Caki2 (cell line): Measurements from ENCODE around the gene NUDT3. TPM values are rescaled to one million over a fixed set of nuclear protein-coding genes. Genes with fewer than 3 reads are reported as not detected.
A peak's percentile ranks its signal among the peaks of the same experiment; 100 is the strongest.
"Not testable (repeated sequence)": the region's sequence is repeated elsewhere in the genome, so short reads cannot be mapped to it uniquely, and the experiment has no call there.

Experiments used
- DNase-seq: peaks from one replicate; pipeline ENCODE4 v3.0.0-alpha.2; 2015; ENCODE audit warnings: low read depth
- in situ Hi-C: cut with HindIII; loops from 2 replicates; pipeline ENCODE4 v1.10.0; 2016; ENCODE audit warnings: low sequenced_read_pairs, low pct_unique_long_range_greater_than_20kb, mixed read lengths
- total RNA-seq: library from RNA; depleted of rRNA; stranded (reverse); fragments of >200 nt; shearing (Covaris generic); gene quantifications from 2 replicates; pipeline ENCODE4 v1.2.3, GENCODE V29; 2014; ENCODE audit warnings: low replicate concordance

NUDT3 gene
- total RNA-seq, 1 experiment from 2014 or later = 7.2 TPM

DNA sequence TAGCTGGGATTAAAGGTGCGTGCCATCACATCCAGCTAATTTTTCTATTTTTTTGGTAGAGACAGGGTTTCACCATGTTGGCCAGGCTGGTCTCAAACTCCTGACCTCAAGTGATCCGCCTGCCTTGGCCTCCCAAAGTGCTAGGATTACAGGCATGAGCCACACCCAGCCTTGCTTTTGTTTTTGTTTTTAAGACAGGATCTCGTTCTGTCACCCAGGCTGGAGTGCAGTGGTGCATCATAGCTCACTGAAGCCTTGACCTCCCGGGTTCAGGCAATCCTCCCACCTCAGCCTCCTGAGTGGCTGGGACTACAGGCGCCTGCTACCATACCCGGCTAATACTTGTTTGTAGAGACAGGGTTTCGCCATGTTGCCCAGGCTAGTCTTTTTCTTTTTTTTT is 38.9 kb downstream of the NUDT3 start:
- in situ Hi-C loops, DNase-seq: not testable (repeated sequence)

DNA sequence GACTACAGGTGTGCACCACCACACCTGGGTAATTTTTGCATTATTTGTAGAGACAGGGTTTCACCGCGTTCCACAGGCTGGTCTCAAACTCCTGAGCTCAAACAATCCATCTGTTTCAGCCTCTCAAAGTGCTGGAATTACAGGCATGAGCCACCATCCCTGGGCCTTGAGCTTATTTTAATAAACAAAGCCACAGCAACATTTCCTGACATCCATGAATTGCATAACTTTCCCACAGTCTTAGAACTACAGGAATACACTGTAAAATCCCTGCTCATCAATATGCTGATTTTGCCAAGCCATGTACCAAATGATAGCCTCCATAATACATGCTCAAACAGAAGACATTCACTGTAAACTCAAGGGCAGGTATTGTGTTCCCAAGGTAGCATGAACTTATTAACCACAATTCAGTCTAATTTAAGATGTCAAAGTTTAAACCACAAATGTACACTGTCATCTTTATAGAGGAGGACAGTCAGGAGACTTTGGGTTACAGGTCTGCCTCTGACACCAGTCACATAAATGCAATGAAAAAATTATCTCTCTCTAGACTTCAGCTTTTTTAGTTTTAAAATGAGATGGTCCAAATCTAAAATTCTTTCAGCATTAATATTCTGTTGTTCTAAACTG is 40.0 kb downstream of the NUDT3 start:
- in situ Hi-C loops = no loop called here
- no peak for DNase-seq

DNA sequence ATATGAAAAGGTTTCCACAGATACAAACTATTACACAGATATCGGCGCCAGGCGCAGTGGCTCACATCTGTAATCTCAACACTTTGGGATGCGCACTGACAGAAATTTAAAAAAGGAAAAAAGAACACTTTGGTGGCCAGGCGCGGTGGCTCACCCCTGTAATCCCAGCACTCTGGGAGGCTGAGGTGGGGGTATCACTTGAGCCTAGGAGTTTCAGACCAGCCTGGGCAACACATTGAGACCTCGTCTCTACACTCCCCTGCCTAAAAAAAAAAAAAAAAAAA is 41.6 kb downstream of the NUDT3 start:
- in situ Hi-C loops = no loop called here
- no peak for DNase-seq

- in situ Hi-C loops = no loop called here
- DNase-seq = no peak
Measured at GRCh38 chr6:34350137-34350933, 42.1 kb downstream of the NUDT3 start.

DNA sequence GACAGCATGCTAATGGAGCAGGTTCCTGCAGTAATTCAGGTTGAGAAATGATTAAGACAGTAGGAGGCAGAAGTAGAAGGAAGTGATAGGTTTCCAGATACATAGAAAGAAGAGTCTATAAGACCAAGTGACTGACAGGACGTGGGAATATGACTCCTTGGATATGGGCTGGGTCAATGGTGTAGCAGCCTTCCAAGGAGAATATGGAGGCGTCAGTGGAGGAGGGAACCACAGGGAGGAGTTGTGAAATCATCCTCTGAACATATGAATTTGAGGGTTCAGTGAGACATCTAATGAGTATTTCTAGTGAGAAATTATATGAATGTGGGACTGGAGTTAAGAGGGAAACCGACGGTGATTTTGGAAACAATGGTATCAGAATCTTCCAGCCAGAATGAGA is 43.3 kb downstream of the NUDT3 start:
- DNase-seq = no peak
- in situ Hi-C loops = no loop called here

- in situ Hi-C loops = no loop called here
- DNase-seq = no peak
Measured at GRCh38 chr6:34347303-34347702, 45.2 kb downstream of the NUDT3 start.

DNA sequence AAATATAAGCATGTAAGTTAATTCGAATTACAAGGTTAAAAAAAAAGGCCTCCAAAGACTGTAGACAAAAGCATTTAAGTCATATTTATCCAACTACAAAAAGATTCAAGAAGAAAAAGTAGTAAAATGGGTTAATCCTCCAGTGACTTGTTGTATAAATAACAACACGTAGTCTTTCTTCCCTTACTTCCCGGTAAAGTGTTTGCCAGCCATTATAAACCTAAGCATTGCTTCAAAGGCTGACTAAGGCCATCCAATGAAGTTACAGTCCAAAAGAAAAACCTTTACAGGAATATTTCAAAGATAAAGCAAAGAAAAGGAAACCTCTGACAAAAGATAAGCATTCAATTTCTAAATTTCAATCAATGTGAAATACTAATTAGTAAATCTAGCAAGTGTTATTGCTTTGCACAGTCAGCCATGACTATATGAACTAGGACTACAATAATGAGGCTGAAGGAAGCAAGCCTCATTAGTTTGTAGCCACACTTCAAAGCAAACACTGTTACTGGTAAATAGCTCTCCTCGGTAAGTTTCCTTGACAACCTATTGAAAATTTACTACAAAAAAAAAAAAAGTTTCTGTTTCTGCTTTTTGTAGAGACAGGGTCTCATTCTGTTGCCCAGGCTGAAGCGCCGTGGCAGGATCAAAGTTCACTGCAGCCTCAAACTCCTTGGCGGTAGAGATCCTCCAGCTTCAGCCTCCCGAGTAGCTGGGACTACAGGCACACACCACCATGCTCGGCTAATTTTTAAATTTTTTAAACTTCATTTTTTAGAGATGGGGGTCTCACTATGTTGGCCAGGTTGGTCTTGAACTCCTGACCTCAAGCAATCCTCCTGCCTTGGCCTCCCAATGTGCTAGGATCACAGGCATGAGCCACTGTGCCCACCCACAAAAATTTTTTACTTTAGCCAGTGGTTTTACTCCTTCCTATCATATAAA is 46.0 kb downstream of the NUDT3 start:
- in situ Hi-C loops = no loop called here
- DNase-seq = peak; percentile 33

DNA sequence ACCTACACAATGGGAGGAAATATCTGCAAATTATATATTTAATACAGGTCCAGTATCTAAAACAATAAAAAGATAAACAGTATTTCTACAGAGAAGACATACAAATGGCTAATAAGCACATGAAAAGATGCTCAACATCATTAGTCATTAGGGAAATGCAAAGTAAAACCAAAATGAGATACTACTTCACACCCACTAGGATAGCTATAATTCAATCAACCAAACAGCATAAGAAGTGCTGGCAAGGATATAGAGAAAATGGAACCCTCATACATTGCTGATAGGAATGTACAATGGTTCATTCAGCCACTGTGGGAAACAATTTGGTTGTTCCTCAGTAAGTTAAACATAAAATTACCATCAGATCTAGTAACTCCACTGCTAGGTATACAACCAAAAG is 48.7 kb downstream of the NUDT3 start:
- no peak for DNase-seq
- in situ Hi-C loops = no loop called here

DNA sequence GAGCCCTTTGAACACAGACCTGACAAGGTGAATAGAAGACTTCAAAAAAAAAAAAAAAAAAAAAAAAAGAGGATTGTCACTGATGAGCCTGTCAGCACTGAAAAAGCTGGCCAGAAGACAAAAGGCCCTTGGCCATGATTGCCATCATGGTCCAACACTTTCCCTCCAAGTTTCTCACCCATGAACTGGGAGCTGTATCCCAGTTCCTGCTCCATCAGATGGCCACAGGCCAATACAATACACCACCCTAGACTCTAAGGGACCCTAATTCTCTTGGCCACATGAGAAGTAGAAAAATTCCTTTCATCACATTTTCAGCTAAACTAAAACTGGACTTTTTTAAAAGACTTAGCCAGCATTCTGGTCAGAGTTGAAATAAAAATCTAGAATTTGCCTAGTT is 50.2 kb downstream of the NUDT3 start:
- in situ Hi-C loops = no loop called here
- DNase-seq = no peak

- peak; percentile 85 for DNase-seq
- in situ Hi-C loops = no loop called here
Measured at GRCh38 chr6:34341481-34341971, 50.9 kb downstream of the NUDT3 start.

GRCh38 chr6:34340906-34341480 is 51.5 kb downstream of the NUDT3 start:
- in situ Hi-C loops = no loop called here
- no peak for DNase-seq

- DNase-seq = no peak
- in situ Hi-C loops = no loop called here
Measured at GRCh38 chr6:34340394-34340793, 52.1 kb downstream of the NUDT3 start.

GRCh38 chr6:34339971-34340370 is 52.5 kb downstream of the NUDT3 start:
- DNase-seq = no peak
- in situ Hi-C loops = no loop called here

GRCh38 chr6:34339432-34339831 is 53.0 kb downstream of the NUDT3 start:
- DNase-seq = no peak
- in situ Hi-C loops = no loop called here

DNA sequence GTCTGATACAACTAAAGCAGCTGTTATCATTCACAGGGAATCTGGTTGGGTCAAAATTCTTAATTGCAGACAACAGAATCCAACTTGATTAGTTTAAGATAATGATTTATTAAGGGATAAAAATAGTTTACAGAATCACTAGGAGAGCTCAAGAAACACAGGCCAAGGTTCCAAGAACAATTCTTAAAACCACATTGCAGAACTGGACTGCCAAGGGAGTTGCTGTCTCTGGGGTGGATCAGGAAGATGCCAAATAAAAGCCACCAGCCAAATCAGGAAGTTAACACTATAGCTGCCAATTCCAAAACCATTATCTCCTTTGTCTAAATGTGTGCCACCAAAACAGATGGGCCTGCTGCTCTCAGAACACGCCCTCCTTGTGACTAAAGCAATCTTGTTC is 53.7 kb downstream of the NUDT3 start:
- in situ Hi-C loops = no loop called here
- no peak for DNase-seq

DNA sequence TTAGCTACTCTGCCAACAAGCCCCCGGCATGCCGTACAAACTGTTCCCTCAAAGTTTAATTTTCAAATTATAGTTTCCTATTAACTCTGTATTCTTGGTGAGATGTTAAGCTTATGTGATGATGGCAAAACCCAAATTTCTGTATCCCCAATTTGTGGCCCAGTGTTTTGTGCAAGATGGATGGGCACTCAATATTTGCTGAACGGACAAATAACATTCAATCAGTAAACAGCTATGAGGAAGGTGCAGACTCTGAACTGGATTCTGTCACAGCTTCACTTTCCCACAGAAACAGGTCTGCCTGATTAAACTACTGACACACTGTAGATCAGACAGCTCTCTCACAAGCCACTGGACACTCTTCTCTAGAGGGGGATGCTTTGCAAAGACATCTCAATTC is 54.1 kb downstream of the NUDT3 start:
- DNase-seq = no peak
- in situ Hi-C loops = no loop called here

DNA sequence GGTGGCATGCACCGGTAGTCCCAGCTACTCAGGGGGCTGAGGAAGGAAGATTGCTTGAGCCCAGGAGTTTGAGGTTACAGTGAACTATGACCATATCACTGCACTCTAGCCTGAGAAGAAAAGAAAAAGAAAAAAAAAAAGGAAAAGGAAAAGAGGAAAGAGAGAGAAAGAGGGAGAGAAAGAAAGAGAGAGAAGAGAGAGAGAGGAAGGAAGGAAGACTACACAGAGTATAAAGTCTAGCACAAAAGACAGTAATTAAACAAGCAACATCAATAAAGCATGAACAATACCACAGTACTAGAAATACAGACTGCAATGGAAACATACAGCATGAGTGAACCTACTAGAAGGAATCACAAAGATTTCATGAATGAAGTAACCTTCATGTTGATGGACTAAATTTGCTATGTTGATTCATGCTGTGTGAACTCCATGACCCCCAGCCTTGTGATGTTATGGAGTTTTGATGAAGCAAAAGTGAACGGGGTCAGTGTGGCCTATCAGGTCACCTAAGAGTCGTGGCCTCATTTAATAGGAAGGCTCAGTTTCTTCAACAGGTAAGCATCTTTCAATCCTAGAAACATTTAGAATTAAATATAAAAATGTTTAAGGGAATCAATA is 57.6 kb downstream of the NUDT3 start:
- DNase-seq = no peak
- in situ Hi-C loops = no loop called here

DNA sequence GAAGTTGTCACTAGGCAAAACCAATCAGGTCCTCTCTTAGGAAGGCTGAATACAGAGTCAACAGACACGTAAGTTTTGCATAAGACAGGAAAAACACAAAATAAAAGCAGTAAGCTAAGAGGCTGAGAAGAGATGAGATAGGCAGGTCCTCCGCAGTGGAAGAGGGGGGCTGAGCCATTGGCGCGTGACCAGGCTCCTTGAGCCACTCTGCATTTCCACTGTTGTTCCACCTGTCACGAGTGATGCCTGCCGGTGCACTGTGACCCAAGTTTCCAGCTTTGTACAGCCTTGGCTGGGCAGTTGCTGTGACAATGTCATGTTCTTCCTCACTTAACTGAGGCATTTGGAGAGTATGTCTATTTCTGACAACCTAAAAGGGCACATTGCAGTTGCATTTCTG is 58.6 kb downstream of the NUDT3 start:
- in situ Hi-C loops = no loop called here
- no peak for DNase-seq
